IPS DF 6.9 (cell line): ENCODE results near the gene PEX7.
"Not testable (repeated sequence)": the region's sequence is repeated elsewhere in the genome, so short reads cannot be mapped to it uniquely, and the experiment has no call there.

ENCODE experiments used
- DNase-seq: peaks from one replicate; pipeline ENCODE4 v3.0.0-alpha.2; 2013; ENCODE audit warnings: low read depth, low spot score
- H3K27ac ChIP-seq: one replicate; pipeline ENCODE4 v1.5.1; 2013; ENCODE audit warnings: low read length, control low read depth
- H3K27me3 ChIP-seq: 2 replicates; pipeline ENCODE4 v1.6.1; 2013; ENCODE audit warnings: mild to moderate bottlenecking, low read length; ENCODE audit not compliant: control insufficient read depth, insufficient read depth
- H3K36me3 ChIP-seq: 2 replicates; pipeline ENCODE4 v1.6.1; 2013; ENCODE audit warnings: low read length; ENCODE audit not compliant: control insufficient read depth, insufficient read depth
- H3K4me1 ChIP-seq: 2 replicates; pipeline ENCODE4 v1.6.1; 2013; ENCODE audit warnings: low read length; ENCODE audit not compliant: control insufficient read depth, insufficient read depth
- H3K4me3 ChIP-seq: 2 replicates; pipeline ENCODE4 v1.5.1; 2013; ENCODE audit warnings: mild to moderate bottlenecking, low read length
- H3K9me3 ChIP-seq: 2 replicates; pipeline ENCODE4 v1.6.1; 2013; ENCODE audit warnings: low read length, inconsistent platforms; ENCODE audit not compliant: control insufficient read depth, insufficient read depth
- WGBS: extraction: QIAGEN DNeasy Blood & Tissue Kit; methylation state at CpG from one replicate; pipeline ENCODE4 v1.1.7; 2013; ENCODE audit warnings: mixed read lengths, missing lambda C conversion rate; ENCODE audit not compliant: insufficient read length, insufficient coverage; 5-methylcytosine and 5-hydroxymethylcytosine counted together

Gene PEX7

GRCh38 chr6:136840276-136841001, 18.0 kb downstream of the PEX7 start:
- Histone ChIP-seq H3K9me3 (no peaks in the 10 kb centered on the region), H3K36me3 (no peaks in the 10 kb centered on the region), H3K4me1 (no peaks in the 10 kb centered on the region; the same call in 1 of the 2 replicates), H3K4me3 (no peak overlapping the region), H3K27ac (no peak overlapping the region), H3K27me3 (no peaks in the 10 kb centered on the region)
- DNase-seq = no peak
- no CpG with 5 or more reads among the region's 4 CpGs for WGBS

GRCh38 chr6:136843210-136843609, 20.8 kb downstream of the PEX7 start:
- WGBS = no CpG with 5 or more reads among the region's 3 CpGs
- H3K27ac ChIP-seq = no peak overlapping the region

GRCh38 chr6:136846046-136846445, 23.7 kb downstream of the PEX7 start:
- Histone ChIP-seq H3K27ac (no peak overlapping the region), H3K27me3 (no peaks in the 10 kb centered on the region), H3K4me3 (no peak overlapping the region), H3K9me3 (no peaks in the 10 kb centered on the region), H3K36me3 (no peaks in the 10 kb centered on the region), H3K4me1 (no peaks in the 10 kb centered on the region)
- no CpG with 5 or more reads among the region's 3 CpGs for WGBS
- DNase-seq = peak; percentile 37

More at GRCh38 chr6:136843210-136843609, 20.8 kb downstream of the PEX7 start:
- no peaks in the 10 kb centered on the region; the same call in 1 of the 2 replicates for H3K4me1 ChIP-seq
- H3K27me3 ChIP-seq = no peaks in the 10 kb centered on the region
- H3K36me3 ChIP-seq = no peaks in the 10 kb centered on the region
- DNase-seq = no peak
- H3K9me3 ChIP-seq = no peaks in the 10 kb centered on the region
- no peak overlapping the region for H3K4me3 ChIP-seq

- H3K4me1 ChIP-seq, H3K9me3 ChIP-seq, H3K27me3 ChIP-seq, H3K27ac ChIP-seq, H3K4me3 ChIP-seq, H3K36me3 ChIP-seq, DNase-seq: not testable (repeated sequence)
- WGBS = no CpG with 5 or more reads among the region's 4 CpGs
These were observed 24.1 kb downstream of the PEX7 start for GRCh38 chr6:136846477-136846876.

GRCh38 chr6:136849979-136850563, 27.7 kb downstream of the PEX7 start:
- H3K9me3 ChIP-seq, H3K4me1 ChIP-seq, H3K27me3 ChIP-seq, H3K27ac ChIP-seq, DNase-seq, H3K4me3 ChIP-seq, H3K36me3 ChIP-seq: not testable (repeated sequence)
- no CpG with 5 or more reads among the region's 4 CpGs for WGBS

GRCh38 chr6:136859430-136859829, 37.0 kb downstream of the PEX7 start:
- H3K36me3 ChIP-seq = no peaks in the 10 kb centered on the region
- H3K9me3 ChIP-seq = no peaks in the 10 kb centered on the region
- H3K4me1 ChIP-seq = no peaks in the 10 kb centered on the region
- DNase-seq = no peak
- no peaks in the 10 kb centered on the region for H3K27me3 ChIP-seq
- H3K4me3 ChIP-seq = no peak overlapping the region
- WGBS = no CpG with 5 or more reads among the region's 5 CpGs
- no peak overlapping the region for H3K27ac ChIP-seq

- no peak overlapping the region for H3K27ac ChIP-seq
- no peak for DNase-seq
- H3K4me3 ChIP-seq = no peak overlapping the region
- H3K4me1 ChIP-seq = no peaks in the 10 kb centered on the region
- H3K9me3 ChIP-seq = no peaks in the 10 kb centered on the region
- no peaks in the 10 kb centered on the region for H3K36me3 ChIP-seq
- WGBS = no CpG with 5 or more reads among the region's 1 CpG
- no peaks in the 10 kb centered on the region for H3K27me3 ChIP-seq
These were observed 37.7 kb downstream of the PEX7 start for GRCh38 chr6:136860043-136860442.

- DNase-seq = no peak
These were observed 40.3 kb downstream of the PEX7 start for GRCh38 chr6:136862662-136863061.

GRCh38 chr6:136863752-136864151, 41.4 kb downstream of the PEX7 start:
- DNase-seq = no peak
- H3K4me1 ChIP-seq = no peaks in the 10 kb centered on the region
- no peaks in the 10 kb centered on the region for H3K9me3 ChIP-seq
- H3K4me3 ChIP-seq = no peak overlapping the region
- no peaks in the 10 kb centered on the region for H3K27me3 ChIP-seq
- H3K36me3 ChIP-seq = no peaks in the 10 kb centered on the region
- WGBS = no CpG with 5 or more reads among the region's 5 CpGs
- no peak overlapping the region for H3K27ac ChIP-seq

More at GRCh38 chr6:136862662-136863061, 40.3 kb downstream of the PEX7 start:
- H3K4me3 ChIP-seq = no peak overlapping the region
- H3K36me3 ChIP-seq = no peaks in the 10 kb centered on the region
- H3K4me1 ChIP-seq = no peaks in the 10 kb centered on the region
- no peaks in the 10 kb centered on the region for H3K27me3 ChIP-seq
- no peaks in the 10 kb centered on the region for H3K9me3 ChIP-seq
- no CpG with 5 or more reads among the region's 1 CpG for WGBS
- no peak overlapping the region for H3K27ac ChIP-seq

GRCh38 chr6:136864676-136865075, 42.3 kb downstream of the PEX7 start:
- H3K4me3 ChIP-seq = no peak overlapping the region
- no peak overlapping the region for H3K27ac ChIP-seq
- H3K9me3 ChIP-seq = no peaks in the 10 kb centered on the region
- DNase-seq = no peak
- no peaks in the 10 kb centered on the region for H3K36me3 ChIP-seq
- no peaks in the 10 kb centered on the region for H3K4me1 ChIP-seq
- 100% methylated on average over 1 of the region's 4 CpGs for whole genome bisulfite sequencing
- no peaks in the 10 kb centered on the region for H3K27me3 ChIP-seq
